Keratinocyte (primary cell): ENCODE results near the gene RFC5.

Source experiments
- EZH2 ChIP-seq: IDR thresholded peaks from one replicate; pipeline ENCODE4 v1.6.1; 2012; ENCODE audit warnings: inconsistent platforms, mild to moderate bottlenecking, low read length, moderate library complexity
- TF ChIP-seq, protein P1 (sequence below), 3 experiments: IDR thresholded peaks in 1 of 3; conservative IDR thresholded peaks in 1 of 3; optimal IDR thresholded peaks in 1 of 3; 2 replicates in 2 of 3; 3 replicates in 1 of 3; pipeline versions ENCODE3 to v1.5.1; 2011; ENCODE audit warnings: low read length in 3 of 3, mild to moderate bottlenecking in 3 of 3, moderate library complexity in 2 of 3, control low read depth in 1 of 3, inconsistent platforms in 1 of 3; ENCODE audit not compliant: insufficient read depth in 2 of 3; ENCODE audit errors: extremely low read depth in 1 of 3

DNA sequence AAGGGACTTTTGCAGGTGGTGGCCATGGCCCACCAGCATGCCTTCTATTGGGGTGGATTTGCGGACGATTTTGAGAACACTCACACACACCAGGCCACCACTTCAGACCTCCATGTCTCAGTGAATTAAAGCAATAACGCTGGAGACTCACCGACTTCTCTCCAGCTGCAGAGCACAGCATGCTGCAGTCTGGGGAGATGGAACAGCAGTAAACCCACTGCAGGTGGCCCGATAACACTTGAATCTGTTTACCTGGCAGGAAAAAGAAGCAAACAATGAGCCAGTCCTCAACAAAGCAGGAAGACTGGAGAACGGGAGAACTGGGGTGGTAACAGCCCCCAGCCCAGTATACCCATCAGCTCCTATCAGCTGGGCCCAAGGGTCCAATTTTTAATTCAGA lies 21.6 kb downstream of the RFC5 start:
- TF ChIP-seq EZH2 = no peak
- TF ChIP-seq, protein P1, sequence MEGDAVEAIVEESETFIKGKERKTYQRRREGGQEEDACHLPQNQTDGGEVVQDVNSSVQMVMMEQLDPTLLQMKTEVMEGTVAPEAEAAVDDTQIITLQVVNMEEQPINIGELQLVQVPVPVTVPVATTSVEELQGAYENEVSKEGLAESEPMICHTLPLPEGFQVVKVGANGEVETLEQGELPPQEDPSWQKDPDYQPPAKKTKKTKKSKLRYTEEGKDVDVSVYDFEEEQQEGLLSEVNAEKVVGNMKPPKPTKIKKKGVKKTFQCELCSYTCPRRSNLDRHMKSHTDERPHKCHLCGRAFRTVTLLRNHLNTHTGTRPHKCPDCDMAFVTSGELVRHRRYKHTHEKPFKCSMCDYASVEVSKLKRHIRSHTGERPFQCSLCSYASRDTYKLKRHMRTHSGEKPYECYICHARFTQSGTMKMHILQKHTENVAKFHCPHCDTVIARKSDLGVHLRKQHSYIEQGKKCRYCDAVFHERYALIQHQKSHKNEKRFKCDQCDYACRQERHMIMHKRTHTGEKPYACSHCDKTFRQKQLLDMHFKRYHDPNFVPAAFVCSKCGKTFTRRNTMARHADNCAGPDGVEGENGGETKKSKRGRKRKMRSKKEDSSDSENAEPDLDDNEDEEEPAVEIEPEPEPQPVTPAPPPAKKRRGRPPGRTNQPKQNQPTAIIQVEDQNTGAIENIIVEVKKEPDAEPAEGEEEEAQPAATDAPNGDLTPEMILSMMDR (optimal IDR thresholded peaks at IDR 0.05 in 1 of 3, IDR thresholded peaks at IDR 0.05 in 1 of 3, conservative IDR thresholded peaks at IDR 0.05 in 1 of 3; ENCODE audit: extremely low read depth in 1 of 3, insufficient read depth in 2 of 3, low read length in 3 of 3) = no peak
